GM12873 (cell line): ENCODE results near the gene TICAM2.

Experiments
- CTCF ChIP-seq: IDR thresholded peaks from 2 replicates; pipeline ENCODE4 v1.5.1; 2012; ENCODE audit warnings: low read depth, mild to moderate bottlenecking, moderate library complexity, low read length, control low read depth; ENCODE audit not compliant: insufficient read depth; ENCODE audit errors: missing control alignments

TICAM2 gene

GRCh38 chr5:115605436-115605835 is 3.2 kb upstream of the TICAM2 start:
- TF ChIP-seq CTCF, result no peak

- TF ChIP-seq CTCF, result no peak
These were observed 379 bp upstream of the TICAM2 start for GRCh38 chr5:115602591-115603125.

GRCh38 chr5:115600766-115601165 is 1.5 kb downstream of the TICAM2 start:
- TF ChIP-seq CTCF, result no peak

GRCh38 chr5:115599924-115600323 is 2.4 kb downstream of the TICAM2 start:
- no peak for TF ChIP-seq CTCF

GRCh38 chr5:115599502-115599901 is 2.8 kb downstream of the TICAM2 start:
- no peak for TF ChIP-seq CTCF

GRCh38 chr5:115594128-115595047 is 7.9 kb downstream of the TICAM2 start:
- no peak for TF ChIP-seq CTCF

GRCh38 chr5:115589043-115589442 is 13.2 kb downstream of the TICAM2 start:
- no peak for TF ChIP-seq CTCF
